H9 (cell line): Measurements from ENCODE around the gene KCNAB1. TPM values are rescaled to one million over a fixed set of nuclear protein-coding genes. Genes with fewer than 3 reads are reported as not detected.

Experiments
- DNase-seq: peaks from one replicate; pipeline ENCODE4 v3.0.0-alpha.2; 2017
- H2AFZ ChIP-seq: one replicate; pipeline ENCODE4 v1.6.1; 2013; ENCODE audit warnings: mild to moderate bottlenecking, low read length, control low read depth, moderate library complexity
- H2AK5ac ChIP-seq: 2 replicates; pipeline ENCODE4 v1.6.1; 2013; ENCODE audit warnings: low read length, control low read depth, mixed read lengths; ENCODE audit not compliant: insufficient read length
- H2BK120ac ChIP-seq: one replicate; pipeline ENCODE4 v1.6.1; 2013; ENCODE audit warnings: low read depth, mild to moderate bottlenecking, low read length, control low read depth, inconsistent platforms; ENCODE audit not compliant: poor library complexity, severe bottlenecking
- H2BK12ac ChIP-seq: 2 replicates; pipeline ENCODE4 v1.6.1; 2013; ENCODE audit warnings: low read length, control low read depth, mixed read lengths, low read depth; ENCODE audit not compliant: insufficient read length
- H2BK15ac ChIP-seq: 2 replicates; pipeline ENCODE4 v1.6.1; 2013; ENCODE audit warnings: low read depth, low read length, control low read depth
- H2BK20ac ChIP-seq: one replicate; pipeline ENCODE4 v1.6.1; 2013; ENCODE audit warnings: low read depth, mild to moderate bottlenecking, low read length, control low read depth, inconsistent platforms; ENCODE audit not compliant: poor library complexity, severe bottlenecking
- H2BK5ac ChIP-seq: 2 replicates; pipeline ENCODE4 v1.6.1; 2013; ENCODE audit warnings: low read length, control low read depth, mixed read lengths; ENCODE audit not compliant: insufficient read length
- H3K14ac ChIP-seq: 2 replicates; pipeline ENCODE4 v1.6.1; 2013; ENCODE audit warnings: low read length, control low read depth; ENCODE audit not compliant: insufficient read depth
- H3K18ac ChIP-seq: 2 replicates; pipeline ENCODE4 v1.6.1; 2013; ENCODE audit warnings: low read depth, mild to moderate bottlenecking, mixed read lengths, low read length, control low read depth; ENCODE audit not compliant: insufficient read length
- H3K23ac ChIP-seq: 2 replicates; pipeline ENCODE4 v1.6.1; 2013; ENCODE audit warnings: low read length, control low read depth, mixed read lengths, low read depth; ENCODE audit not compliant: insufficient read length
- H3K23me2 ChIP-seq: 2 replicates; pipeline ENCODE4 v1.6.1; 2013; ENCODE audit warnings: low read depth, mild to moderate bottlenecking, mixed read lengths, low read length, control low read depth; ENCODE audit not compliant: insufficient read length, poor library complexity, severe bottlenecking
- H3K27ac ChIP-seq: 2 replicates; pipeline ENCODE4 v1.5.1; 2013; ENCODE audit warnings: low read length, control low read depth, mixed read lengths, low read depth; ENCODE audit not compliant: insufficient read length
- H3K27me3 ChIP-seq: 2 replicates; pipeline ENCODE4 v1.6.1; 2013; ENCODE audit warnings: low read length, control low read depth, inconsistent platforms; ENCODE audit not compliant: insufficient read depth
- H3K4ac ChIP-seq: 2 replicates; pipeline ENCODE4 v1.6.1; 2013; ENCODE audit warnings: low read depth, mild to moderate bottlenecking, control low read depth, inconsistent platforms, low read length, moderate library complexity
- H3K4me1 ChIP-seq: 2 replicates; pipeline ENCODE4 v1.6.1; 2013; ENCODE audit warnings: low read length, control low read depth, inconsistent platforms; ENCODE audit not compliant: insufficient read depth
- H3K4me2 ChIP-seq: 2 replicates; pipeline ENCODE4 v1.6.1; 2013; ENCODE audit warnings: low read length, control low read depth, mixed read lengths; ENCODE audit not compliant: insufficient read length, insufficient read depth
- H3K56ac ChIP-seq: 2 replicates; pipeline ENCODE4 v1.6.1; 2013; ENCODE audit warnings: low read depth, mild to moderate bottlenecking, mixed read lengths, low read length, control low read depth; ENCODE audit not compliant: insufficient read length
- H3K79me1 ChIP-seq: 2 replicates; pipeline ENCODE4 v1.6.1; 2013; ENCODE audit warnings: low read depth, mild to moderate bottlenecking, moderate library complexity, low read length, control low read depth, inconsistent platforms; ENCODE audit not compliant: insufficient read depth, poor library complexity, severe bottlenecking
- H3K79me2 ChIP-seq: 2 replicates; pipeline ENCODE4 v1.6.1; 2013; ENCODE audit warnings: low read length, control low read depth, inconsistent platforms; ENCODE audit not compliant: insufficient read depth
- H3K9ac ChIP-seq: 2 replicates; pipeline ENCODE4 v1.6.1; 2013; ENCODE audit warnings: low read length, control low read depth, mixed read lengths; ENCODE audit not compliant: insufficient read length; ENCODE audit errors: extremely low read depth
- H3K9me3 ChIP-seq: one replicate; pipeline ENCODE4 v1.6.1; 2013; ENCODE audit warnings: low read depth, low read length, inconsistent platforms; ENCODE audit not compliant: control insufficient read depth
- H3T11ph ChIP-seq: one replicate; pipeline ENCODE4 v1.6.1; 2013; ENCODE audit warnings: mild to moderate bottlenecking, low read length, control low read depth, inconsistent platforms
- H4K20me1 ChIP-seq: one replicate; pipeline ENCODE4 v1.6.1; 2013; ENCODE audit not compliant: control insufficient read depth, insufficient read length, insufficient read depth
- H4K5ac ChIP-seq: 2 replicates; pipeline ENCODE4 v1.6.1; 2013; ENCODE audit warnings: low read depth, mild to moderate bottlenecking, mixed read lengths, low read length, control low read depth; ENCODE audit not compliant: insufficient read length
- H4K8ac ChIP-seq: replicated peaks from 2 replicates; pipeline ENCODE4 v1.6.1; 2013; ENCODE audit warnings: low read length, control low read depth, mixed read lengths, low read depth; ENCODE audit not compliant: insufficient read length
- H4K91ac ChIP-seq: 2 replicates; pipeline ENCODE4 v1.6.1; 2013; ENCODE audit warnings: low read depth, mild to moderate bottlenecking, moderate library complexity, mixed read lengths, low read length, control low read depth; ENCODE audit not compliant: insufficient read length
- H3K27ac Mint-ChIP-seq, 3 experiments: 2 replicates in 2 of 3; 3 replicates in 1 of 3; pipeline ENCODE4 v1.8.0; 2020 to 2021; ENCODE audit warnings: mixed read lengths in 3 of 3, mild to moderate bottlenecking in 1 of 3, moderate library complexity in 1 of 3
- H3K27me3 Mint-ChIP-seq: 2 replicates; pipeline ENCODE4 v1.8.0; 2021; ENCODE audit warnings: low read depth, mild to moderate bottlenecking, moderate library complexity, mixed read lengths
- H3K36me3 Mint-ChIP-seq, 3 experiments: 2 replicates in 2 of 3; 3 replicates in 1 of 3; pipeline ENCODE4 v1.8.0; 2020 to 2021; ENCODE audit warnings: low read depth in 3 of 3, mixed read lengths in 3 of 3; ENCODE audit not compliant: insufficient read depth in 1 of 3
- H3K4me1 Mint-ChIP-seq, 2 experiments: 2 replicates each; pipeline ENCODE4 v1.8.0; 2020; ENCODE audit warnings: mixed read lengths in 2 of 2
- H3K4me3 Mint-ChIP-seq, 2 experiments: 2 replicates in 1 of 2; 3 replicates in 1 of 2; pipeline ENCODE4 v1.8.0; 2020 to 2021; ENCODE audit warnings: mild to moderate bottlenecking in 2 of 2, mixed read lengths in 2 of 2, moderate library complexity in 1 of 2
- H3K9me3 Mint-ChIP-seq, 2 experiments: 2 replicates in 1 of 2; 3 replicates in 1 of 2; pipeline ENCODE4 v1.8.0; 2020; ENCODE audit warnings: mild to moderate bottlenecking in 2 of 2, mixed read lengths in 2 of 2, moderate library complexity in 1 of 2
- WGBS: extraction: QIAGEN DNeasy Blood & Tissue Kit; methylation state at CpG from one replicate; pipeline ENCODE4 v1.1.7; 2013; ENCODE audit warnings: missing lambda C conversion rate, low lambda C conversion rate, mixed read lengths; ENCODE audit not compliant: insufficient read length; ENCODE audit errors: extremely low coverage; 5-methylcytosine and 5-hydroxymethylcytosine counted together
- total RNA-seq: library from RNA; stranded (reverse); gene quantifications from 2 replicates; pipeline ENCODE4 v1.2.1, GENCODE V29; 2021
- TF ChIP-seq, protein P1 (sequence below): fragments of 200-600 bp; sonication (generic); conservative IDR thresholded peaks from 3 replicates; pipeline ENCODE4 v1.8.0; 2021; ENCODE audit warnings: antibody characterized with exemption, mild to moderate bottlenecking

KCNAB1 gene
- total RNA-seq, 1 experiment from 2014 or later: 3.7 TPM

DNA sequence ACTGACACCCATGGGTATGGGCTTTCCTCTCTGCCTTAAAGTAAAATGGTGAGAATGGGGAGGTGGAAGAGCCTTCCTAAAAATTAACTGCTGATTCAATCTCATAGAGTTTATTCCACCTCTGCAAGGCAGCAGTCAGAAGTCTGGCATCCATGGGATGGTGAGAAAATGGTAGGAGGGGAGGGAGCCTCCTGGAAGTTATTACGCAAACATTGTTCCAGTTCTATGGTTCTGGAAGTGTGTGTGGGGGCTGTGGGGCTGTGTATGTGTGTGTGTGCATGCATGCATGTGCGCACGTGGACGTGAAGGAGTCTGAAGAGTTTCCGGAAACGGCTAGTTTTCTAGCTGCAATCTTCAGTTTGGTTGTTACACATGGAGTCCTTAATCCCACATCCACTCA, 177.6 kb downstream of the KCNAB1 start:
- no peak overlapping the region; the same call in 1 of the 2 replicates for H3K14ac ChIP-seq
- H3T11ph ChIP-seq: no peak overlapping the region
- WGBS: no CpG with 5 or more reads among the region's 6 CpGs
- H3K4me1 Mint-ChIP-seq: no peaks in the 10 kb centered on the region
- no peak overlapping the region for H4K91ac ChIP-seq
- H3K27me3 Mint-ChIP-seq: peaks cover 15% of the 10 kb centered on the region
- no peaks in the 10 kb centered on the region for H3K23me2 ChIP-seq
- no peak overlapping the region for H2BK5ac ChIP-seq
- no peak overlapping the region for H3K4ac ChIP-seq
- H4K20me1 ChIP-seq: no peaks in the 10 kb centered on the region
- no peak for DNase-seq
- no peaks in the 10 kb centered on the region for H3K9me3 ChIP-seq
- no peak overlapping the region for H2BK120ac ChIP-seq
- H2BK20ac ChIP-seq: no peak overlapping the region
- no peak overlapping the region; a peak in 1 of 7 replicates for H3K27ac Mint-ChIP-seq
- H4K8ac ChIP-seq: no peak overlapping the region
- H2BK15ac ChIP-seq: no peak overlapping the region
- no peak overlapping the region for H3K23ac ChIP-seq
- H3K4me2 ChIP-seq: no peak overlapping the region
- no peak overlapping the region for H3K56ac ChIP-seq
- no peak overlapping the region for H3K18ac ChIP-seq
- no peak overlapping the region for H3K27ac ChIP-seq
- TF ChIP-seq, protein P1, sequence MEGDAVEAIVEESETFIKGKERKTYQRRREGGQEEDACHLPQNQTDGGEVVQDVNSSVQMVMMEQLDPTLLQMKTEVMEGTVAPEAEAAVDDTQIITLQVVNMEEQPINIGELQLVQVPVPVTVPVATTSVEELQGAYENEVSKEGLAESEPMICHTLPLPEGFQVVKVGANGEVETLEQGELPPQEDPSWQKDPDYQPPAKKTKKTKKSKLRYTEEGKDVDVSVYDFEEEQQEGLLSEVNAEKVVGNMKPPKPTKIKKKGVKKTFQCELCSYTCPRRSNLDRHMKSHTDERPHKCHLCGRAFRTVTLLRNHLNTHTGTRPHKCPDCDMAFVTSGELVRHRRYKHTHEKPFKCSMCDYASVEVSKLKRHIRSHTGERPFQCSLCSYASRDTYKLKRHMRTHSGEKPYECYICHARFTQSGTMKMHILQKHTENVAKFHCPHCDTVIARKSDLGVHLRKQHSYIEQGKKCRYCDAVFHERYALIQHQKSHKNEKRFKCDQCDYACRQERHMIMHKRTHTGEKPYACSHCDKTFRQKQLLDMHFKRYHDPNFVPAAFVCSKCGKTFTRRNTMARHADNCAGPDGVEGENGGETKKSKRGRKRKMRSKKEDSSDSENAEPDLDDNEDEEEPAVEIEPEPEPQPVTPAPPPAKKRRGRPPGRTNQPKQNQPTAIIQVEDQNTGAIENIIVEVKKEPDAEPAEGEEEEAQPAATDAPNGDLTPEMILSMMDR: no peak
- H3K27me3 ChIP-seq: no peaks in the 10 kb centered on the region
- H3K4me1 ChIP-seq: no peaks in the 10 kb centered on the region
- no peaks in the 10 kb centered on the region for H3K36me3 Mint-ChIP-seq
- no peak overlapping the region for H2BK12ac ChIP-seq
- H4K5ac ChIP-seq: no peak overlapping the region
- no peak overlapping the region for H3K4me3 Mint-ChIP-seq
- H3K9me3 Mint-ChIP-seq: no peaks in the 10 kb centered on the region
- H3K79me1 ChIP-seq: no peaks in the 10 kb centered on the region
- no peak overlapping the region for H2AK5ac ChIP-seq
- no peak overlapping the region for H2AFZ ChIP-seq
- no peaks in the 10 kb centered on the region for H3K79me2 ChIP-seq
- no peak overlapping the region for H3K9ac ChIP-seq
